ENCODE data around the gene PKNOX2. TPM values are rescaled to one million over a fixed set of nuclear protein-coding genes. Genes with fewer than 3 reads are reported as not detected.

PKNOX2 gene
- total and polyA plus RNA-seq, 4 donors, result 3.1 to 10.6 (median 7.9) TPM

DNA sequence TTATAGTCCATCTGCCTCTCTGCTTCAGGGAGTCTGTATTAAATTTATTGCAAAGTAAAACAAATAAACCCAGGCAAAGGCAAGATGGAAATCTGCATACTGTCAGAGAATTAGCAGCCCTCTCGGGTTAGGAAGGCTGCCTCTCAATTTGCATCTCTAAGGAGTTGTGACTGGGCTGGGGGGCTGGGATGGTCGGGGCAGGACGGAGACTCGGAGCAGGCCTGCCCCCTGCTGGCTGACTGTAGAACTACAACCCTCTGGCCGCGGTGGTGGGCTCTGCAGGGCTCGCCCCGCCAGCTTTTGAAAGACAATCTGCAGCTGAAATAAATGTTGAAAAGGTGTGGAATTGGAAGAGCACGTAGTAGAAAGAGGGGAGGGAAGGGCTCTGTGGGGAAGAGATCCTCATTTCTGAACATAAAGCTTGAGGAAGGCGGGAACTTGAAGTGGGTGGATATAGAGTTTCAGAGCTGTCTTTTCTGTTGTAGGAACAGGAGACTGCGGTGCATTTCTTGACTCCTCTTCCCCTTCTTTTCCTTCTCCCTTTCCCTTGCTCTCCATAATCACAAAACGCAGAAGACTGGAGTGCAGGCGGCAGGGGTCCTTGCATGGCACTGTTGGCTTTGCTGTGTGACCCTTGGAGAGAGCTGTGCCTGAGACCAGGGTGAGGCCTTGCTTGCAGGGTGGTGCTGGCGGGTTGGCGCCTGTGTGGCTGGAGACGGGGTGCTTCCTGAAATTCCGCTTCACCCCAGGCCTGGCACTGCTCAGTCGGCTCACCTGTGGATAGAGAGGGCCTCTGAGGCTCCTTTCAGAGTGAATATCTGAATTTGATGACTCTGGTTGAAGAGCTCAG lies 22.6 kb upstream of the PKNOX2 start:
- Histone ChIP-seq H3K27ac (ENCODE audit: low read depth in 1 of 2, low read length in 1 of 2) (no peak overlapping the region), H3K4me1 (ENCODE audit: control insufficient read depth in 5 of 5, insufficient read depth in 5 of 5, low read length in 5 of 5) (peaks cover 0 to 27% (median 0%) of the 10 kb centered on the region in 5 donors), H3K36me3 (ENCODE audit: control insufficient read depth in 4 of 4, insufficient read depth in 4 of 4, low read length in 4 of 4) (no peaks in the 10 kb centered on the region), H3K9ac (ENCODE audit: insufficient read depth in 1 of 2, low read length in 2 of 2) (no peak overlapping the region), H3K4me3 (no peak overlapping the region), H3K9me3 (ENCODE audit: control insufficient read depth in 4 of 4, insufficient read depth in 3 of 4, low read length in 3 of 4) (peaks cover 0 to 2% (median 0%) of the 10 kb centered on the region in 4 donors), H3K27me3 (ENCODE audit: control insufficient read depth in 3 of 3, insufficient read depth in 3 of 3, low read length in 2 of 3) (no peaks in the 10 kb centered on the region)
- 37 to 39% methylated on average over 18 of the region's 18 CpGs for WGBS, 2 donors
- TF ChIP-seq CTCF (IDR thresholded peaks at IDR 0.05; ENCODE audit: control extremely low read depth, extremely low read depth), result peak; percentile 69
- DNase-seq (peak; percentile 58 to 69 (median 67)), ATAC-seq (ENCODE audit: insufficient read depth, low FRiP score) (no peak)

GRCh38 chr11:125146232-125146631 lies 18.3 kb upstream of the PKNOX2 start:
- WGBS, 2 donors, result 71 to 84% methylated on average over 1 of the region's 1 CpG
- Histone ChIP-seq H3K27ac (ENCODE audit: low read depth in 1 of 2, low read length in 1 of 2) (no peak overlapping the region), H3K9me3 (ENCODE audit: control insufficient read depth in 4 of 4, insufficient read depth in 3 of 4, low read length in 3 of 4) (no peaks in the 10 kb centered on the region), H3K36me3 (ENCODE audit: control insufficient read depth in 4 of 4, insufficient read depth in 4 of 4, low read length in 4 of 4) (no peaks in the 10 kb centered on the region), H3K9ac (ENCODE audit: insufficient read depth in 1 of 2, low read length in 2 of 2) (no peak overlapping the region), H3K4me3 (no peak overlapping the region), H3K4me1 (ENCODE audit: control insufficient read depth in 5 of 5, insufficient read depth in 5 of 5, low read length in 5 of 5) (peaks cover 0 to 8% (median 0%) of the 10 kb centered on the region in 5 donors), H3K27me3 (ENCODE audit: control insufficient read depth in 3 of 3, insufficient read depth in 3 of 3, low read length in 2 of 3) (no peaks in the 10 kb centered on the region)
- ATAC-seq (ENCODE audit: insufficient read depth, low FRiP score) (no peak), DNase-seq (no peak)
- no peak for TF ChIP-seq CTCF (IDR thresholded peaks at IDR 0.05; ENCODE audit: control extremely low read depth, extremely low read depth)

- H3K9ac ChIP-seq (ENCODE audit: insufficient read depth in 1 of 2, low read length in 2 of 2), result no peak overlapping the region
- WGBS, 2 donors, result 85 to 88% methylated on average over 6 of the region's 6 CpGs
- H3K4me1 ChIP-seq (ENCODE audit: control insufficient read depth in 5 of 5, insufficient read depth in 5 of 5, low read length in 5 of 5), result no peaks in the 10 kb centered on the region
- no peaks in the 10 kb centered on the region for H3K27me3 ChIP-seq (ENCODE audit: control insufficient read depth in 3 of 3, insufficient read depth in 3 of 3, low read length in 2 of 3)
- TF ChIP-seq CTCF (IDR thresholded peaks at IDR 0.05; ENCODE audit: control extremely low read depth, extremely low read depth), result no peak
- H3K27ac ChIP-seq (ENCODE audit: low read depth in 1 of 2, low read length in 1 of 2), result no peak overlapping the region
- H3K9me3 ChIP-seq (ENCODE audit: control insufficient read depth in 4 of 4, insufficient read depth in 3 of 4, low read length in 3 of 4), result no peaks in the 10 kb centered on the region
- no peak overlapping the region for H3K4me3 ChIP-seq
- no peak for ATAC-seq (ENCODE audit: insufficient read depth, low FRiP score)
- DNase-seq, result no peak
- H3K36me3 ChIP-seq (ENCODE audit: control insufficient read depth in 4 of 4, insufficient read depth in 4 of 4, low read length in 4 of 4), result no peaks in the 10 kb centered on the region
These were observed 17.3 kb upstream of the PKNOX2 start for GRCh38 chr11:125147280-125147679.

Measured in lung (tissue), 12 donors.